ENCODE measurements around the gene AGXT. TPM values are rescaled to one million over a fixed set of nuclear protein-coding genes. Genes with fewer than 3 reads are reported as not detected.

AGXT gene
- not detected in 2 replicates for total RNA-seq

- DNase-seq (ENCODE audit: extremely low read depth, low read depth, low spot score), result no peak
Measured at GRCh38 chr2:240868286-240869108, at the start of gene AGXT. AGXT (plus strand) TSS chr2:240868824; CDS start chr2:240868866, 42 bp downstream.

GRCh38 chr2:240819126-240819857 is 49.3 kb upstream of the AGXT start:
- DNase-seq (ENCODE audit: extremely low read depth, low read depth, low spot score), result no peak

- DNase-seq (ENCODE audit: extremely low read depth, low read depth, low spot score), result no peak
Measured at GRCh38 chr2:240819858-240820606, 48.6 kb upstream of the AGXT start, which contains the start of gene KIF1A. KIF1A (minus strand) TSS chr2:240820219; CDS start chr2:240797752, 22,467 bp downstream.

- DNase-seq (ENCODE audit: extremely low read depth, low read depth, low spot score), result no peak
Measured at GRCh38 chr2:240820607-240821428, 47.8 kb upstream of the AGXT start.

- DNase-seq (ENCODE audit: extremely low read depth, low read depth, low spot score), result no peak
Measured at GRCh38 chr2:240821429-240821778, 47.2 kb upstream of the AGXT start.

- DNase-seq (ENCODE audit: extremely low read depth, low read depth, low spot score), result no peak
Measured at GRCh38 chr2:240822280-240822847, 46.3 kb upstream of the AGXT start.

- no peak for DNase-seq (ENCODE audit: extremely low read depth, low read depth, low spot score)
Measured at GRCh38 chr2:240823449-240824336, 44.9 kb upstream of the AGXT start.

GRCh38 chr2:240825476-240825875 is 43.1 kb upstream of the AGXT start:
- DNase-seq (ENCODE audit: extremely low read depth, low read depth, low spot score), result no peak

- no peak for DNase-seq (ENCODE audit: extremely low read depth, low read depth, low spot score)
Measured at GRCh38 chr2:240831594-240832204, 36.9 kb upstream of the AGXT start.

GRCh38 chr2:240832205-240832727 is 36.4 kb upstream of the AGXT start:
- no peak for DNase-seq (ENCODE audit: extremely low read depth, low read depth, low spot score)

- no peak for DNase-seq (ENCODE audit: extremely low read depth, low read depth, low spot score)
Measured at GRCh38 chr2:240832921-240833494, 35.6 kb upstream of the AGXT start.

GRCh38 chr2:240833724-240834285 is 34.8 kb upstream of the AGXT start:
- DNase-seq (ENCODE audit: extremely low read depth, low read depth, low spot score), result no peak

- no peak for DNase-seq (ENCODE audit: extremely low read depth, low read depth, low spot score)
Measured at GRCh38 chr2:240834377-240834975, 34.1 kb upstream of the AGXT start.

- DNase-seq (ENCODE audit: extremely low read depth, low read depth, low spot score), result no peak
Measured at GRCh38 chr2:240835528-240835927, 33.1 kb upstream of the AGXT start.

- DNase-seq (ENCODE audit: extremely low read depth, low read depth, low spot score), result no peak
Measured at GRCh38 chr2:240836781-240837467, 31.7 kb upstream of the AGXT start.

GRCh38 chr2:240837621-240838020 is 31.0 kb upstream of the AGXT start:
- no peak for DNase-seq (ENCODE audit: extremely low read depth, low read depth, low spot score)
